Heart left ventricle (tissue), 16 donors: Measurements from ENCODE around the gene BPTF. TPM values are rescaled to one million over a fixed set of nuclear protein-coding genes. Genes with fewer than 3 reads are reported as not detected.

Experiments used
- ATAC-seq, 4 donors: fragments of 200-7000 bp; cut with Tn5 transposase; one replicate each; pipeline ENCODE4 v1.9.1; 2020 to 2022; ENCODE audit warnings: moderate library complexity in 4 of 4, mild to moderate bottlenecking in 3 of 4, moderate number of reproducible peaks in 1 of 4
- DNase-seq, 5 donors: peaks; one replicate each; pipeline ENCODE4 v3.0.0-alpha.2; 2020
- H3K27ac ChIP-seq, 12 donors: fragments of 200-600 bp; sonication (generic) in 4 of 12; one replicate each; pipeline versions ENCODE4 v1.5.0 to v1.8.0; 2016 to 2022; ENCODE audit warnings: mild to moderate bottlenecking in 2 of 12
- H3K27me3 ChIP-seq, 9 donors: fragments of 200-600 bp; sonication (generic) in 2 of 9; one replicate each; pipeline versions ENCODE4 v1.5.1 to v1.8.0; 2016 to 2022; ENCODE audit warnings: mild to moderate bottlenecking in 3 of 9
- H3K36me3 ChIP-seq, 9 donors: fragments of 200-600 bp; sonication (generic) in 2 of 9; one replicate each; pipeline versions ENCODE4 v1.5.0 to v1.8.0; 2018 to 2022; ENCODE audit warnings: mild to moderate bottlenecking in 2 of 9
- H3K4me1 ChIP-seq, 12 donors: fragments of 200-600 bp; sonication (generic) in 4 of 12; one replicate each; pipeline versions ENCODE4 v1.5.0 to v1.8.0; 2016 to 2022; ENCODE audit warnings: mild to moderate bottlenecking in 3 of 12
- H3K4me3 ChIP-seq, 12 donors: fragments of 200-600 bp; sonication (generic) in 4 of 12; one replicate each; pipeline versions ENCODE4 v1.5.0 to v1.8.0; 2017 to 2022; ENCODE audit warnings: mild to moderate bottlenecking in 9 of 12, moderate library complexity in 4 of 12
- H3K9me3 ChIP-seq, 12 donors: fragments of 200-600 bp; sonication (generic) in 4 of 12; one replicate each; pipeline versions ENCODE4 v1.5.0 to v1.8.0; 2016 to 2022; ENCODE audit warnings: mild to moderate bottlenecking in 1 of 12
- CTCF ChIP-seq, 12 donors: fragments of 200-600 bp; sonication (generic) in 4 of 12; IDR thresholded peaks; one replicate each; pipeline versions ENCODE4 v1.5.0 to v1.8.0; 2018 to 2022; ENCODE audit warnings: antibody characterized with exemption in 12 of 12, mild to moderate bottlenecking in 5 of 12
- POLR2A ChIP-seq, 2 donors: fragments of 450-650 bp; IDR thresholded peaks; one replicate each; pipeline ENCODE4 v1.6.1; 2017; ENCODE audit warnings: antibody characterized with exemption in 2 of 2, mild to moderate bottlenecking in 2 of 2, moderate library complexity in 2 of 2
- WGBS, 4 donors: extraction: QIAGEN DNeasy Blood & Tissue Kit in 2 of 4; methylation state at CpG; one replicate each; pipeline versions ENCODE4 v1.1.5 to v1.1.7; 2013 to 2018; 5-methylcytosine and 5-hydroxymethylcytosine counted together
- intact Hi-C, 10 donors: fragments of 100-400 bp; cut with DNase I; formaldehyde crosslinking; loops; one replicate each; pipeline versions ENCODE4 v1.11.1 to v1.14.2; 2022
- polyA plus RNA-seq, 2 donors: library from polyadenylated mRNA; stranded (reverse); fragments of 200-250 nt; gene quantifications; one replicate each; pipeline ENCODE4 v1.2.3, GENCODE V29; 2013
- total RNA-seq, 9 donors: library from RNA; depleted of rRNA in 2 of 9; stranded (reverse); fragments of >200 nt in 2 of 9; fragmentation: NEBNext Ultra II Directional in 3 of 9; extraction: Animal tissue kit (Norgen Biotek cat#: 25700) in 3 of 9; gene quantifications; one replicate each; pipeline versions ENCODE4 v1.1.0 to v1.2.4, GENCODE V29; 2016 to 2023
- donor health status: ischemic (EF 13 %, LVEDD 7.1; RV severe dilation, severe dysfunction).
- donor health status: healthy with polysubstance abuse.
- donor health status: DM: no; HTN: yes; CAD: no.
- donor health status: DM: no; HTN: no; CAD: no.
- donor health status: ischemic (EF 25% LVEDD 6.9; RV normal size, moderate dysfunction).
- donor health status: ischemic (EF 25% LVEDD 5.7; RV mildly dilated, moderate dysfunction).
- donor health status: healthy.
- donor health status: DM: yes; HTN: yes; CAD: no.
- donor health status: ischemic (EF 35%, LVEDD 5.7; RV mildly dilated, moderate dysfunction).
- donor health status: nonischemic (EF 11% LVEDD 7.7; RV severe dilation, severe dysfunction).
- donor health status: DM: yes; HTN: yes; CAD: no.
- donor health status: PGD.
- donor health status: ischemic (EF 29% LVEDD 5.4; RV normal size, mild dysfunction).
- donor health status: nonischemic (EF 23%, LVEDD 6.1; RV moderate dilation, normal function).

BPTF gene
- total and polyA plus RNA-seq, 11 donors, result 16.7 to 96.9 (median 65.5) TPM

- DNase-seq (no peak), ATAC-seq (no peak)
- TF ChIP-seq POLR2A (IDR thresholded peaks at IDR 0.05), result no peak
- TF ChIP-seq CTCF (IDR thresholded peaks at IDR 0.05), result no peak
- Histone ChIP-seq H3K36me3 (peaks cover 0 to 26% (median 10%) of the 10 kb centered on the region in 9 donors), H3K9me3 (no peaks in the 10 kb centered on the region), H3K4me1 (peaks cover 0 to 15% (median 5%) of the 10 kb centered on the region in 12 donors), H3K27me3 (no peaks in the 10 kb centered on the region), H3K4me3 (no peak overlapping the region), H3K27ac (no peak overlapping the region)
- intact Hi-C loops, result no loop called here
These were observed 42.9 kb downstream of the BPTF start for GRCh38 chr17:67868176-67868575.

- DNase-seq (no peak), ATAC-seq (no peak)
- WGBS, 4 donors, result 78 to 84% (median 79%) methylated on average over 5 of the region's 5 CpGs
- Histone ChIP-seq H3K36me3 (peaks cover 0 to 65% (median 54%) of the 10 kb centered on the region in 9 donors), H3K4me3 (no peak overlapping the region), H3K27ac (no peak overlapping the region), H3K27me3 (no peaks in the 10 kb centered on the region), H3K9me3 (no peaks in the 10 kb centered on the region), H3K4me1 (no peaks in the 10 kb centered on the region)
- TF ChIP-seq CTCF (IDR thresholded peaks at IDR 0.05), result no peak
- TF ChIP-seq POLR2A (IDR thresholded peaks at IDR 0.05), result no peak
- intact Hi-C loops, result loop anchor here in 1 of 10 donors (10.0 kb wide), 1 partner anchor 65 kb away; no protein-coding TSS in a partner anchor
These were observed 54.4 kb downstream of the BPTF start for GRCh38 chr17:67879662-67880061.

- intact Hi-C loops, result no loop called here
- Histone ChIP-seq H3K4me1 (no peaks in the 10 kb centered on the region), H3K4me3 (no peak overlapping the region), H3K36me3 (peaks cover 0 to 57% (median 40%) of the 10 kb centered on the region in 9 donors), H3K27ac (no peak overlapping the region), H3K9me3 (no peaks in the 10 kb centered on the region), H3K27me3 (no peaks in the 10 kb centered on the region)
- no peak for ATAC-seq
- TF ChIP-seq CTCF (IDR thresholded peaks at IDR 0.05) (no peak), POLR2A (IDR thresholded peaks at IDR 0.05) (no peak)
- 83 to 95% (median 89%) methylated on average over 1 of the region's 1 CpG for whole genome bisulfite sequencing, 4 donors
- no peak for DNase-seq
These were observed 55.8 kb downstream of the BPTF start for GRCh38 chr17:67881083-67881482.

DNA sequence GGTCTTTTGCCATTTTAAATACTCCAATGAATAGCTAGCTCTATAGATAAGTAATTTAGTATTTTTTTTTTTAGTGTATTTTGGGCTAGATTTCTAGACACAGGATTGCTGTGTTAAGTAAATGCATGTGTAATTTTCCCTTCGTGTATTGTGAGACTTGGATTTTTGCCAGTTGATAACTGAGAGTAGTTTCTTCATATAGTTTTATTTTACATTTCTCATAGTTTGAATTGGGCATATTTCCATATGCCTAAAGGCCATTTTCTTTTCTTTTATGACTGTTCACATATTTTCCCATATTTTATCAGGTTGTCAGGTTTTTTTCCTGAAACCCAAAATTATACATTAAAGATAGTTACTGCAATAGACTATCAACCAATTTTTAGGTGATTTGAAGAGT is 59.4 kb downstream of the BPTF start:
- WGBS, 4 donors, result 23 to 40% (median 34%) methylated on average over 1 of the region's 1 CpG
- Histone ChIP-seq H3K9me3 (no peaks in the 10 kb centered on the region), H3K4me3 (no peak overlapping the region), H3K27ac (no peak overlapping the region), H3K4me1 (no peaks in the 10 kb centered on the region), H3K36me3 (peaks cover 0 to 63% (median 44%) of the 10 kb centered on the region in 9 donors), H3K27me3 (no peaks in the 10 kb centered on the region)
- intact Hi-C loops, result no loop called here
- TF ChIP-seq POLR2A (IDR thresholded peaks at IDR 0.05) (no peak), CTCF (IDR thresholded peaks at IDR 0.05) (no peak)
- ATAC-seq (no peak), DNase-seq (no peak)
